GM21528 (cell line): ENCODE results near the gene AJUBA.
A peak's percentile ranks its signal among the peaks of the same experiment; 100 is the strongest.
"Not testable (repeated sequence)": the region's sequence is repeated elsewhere in the genome, so short reads cannot be mapped to it uniquely, and the experiment has no call there.

Experiments used
- ATAC-seq: cut with Tn5 transposase; IDR thresholded peaks from one replicate; pipeline ENCODE4 v1.9.1; 2021; ENCODE audit warnings: mild to moderate bottlenecking, moderate library complexity; ENCODE audit not compliant: unreplicated experiment, low FRiP score

The AJUBA gene

DNA sequence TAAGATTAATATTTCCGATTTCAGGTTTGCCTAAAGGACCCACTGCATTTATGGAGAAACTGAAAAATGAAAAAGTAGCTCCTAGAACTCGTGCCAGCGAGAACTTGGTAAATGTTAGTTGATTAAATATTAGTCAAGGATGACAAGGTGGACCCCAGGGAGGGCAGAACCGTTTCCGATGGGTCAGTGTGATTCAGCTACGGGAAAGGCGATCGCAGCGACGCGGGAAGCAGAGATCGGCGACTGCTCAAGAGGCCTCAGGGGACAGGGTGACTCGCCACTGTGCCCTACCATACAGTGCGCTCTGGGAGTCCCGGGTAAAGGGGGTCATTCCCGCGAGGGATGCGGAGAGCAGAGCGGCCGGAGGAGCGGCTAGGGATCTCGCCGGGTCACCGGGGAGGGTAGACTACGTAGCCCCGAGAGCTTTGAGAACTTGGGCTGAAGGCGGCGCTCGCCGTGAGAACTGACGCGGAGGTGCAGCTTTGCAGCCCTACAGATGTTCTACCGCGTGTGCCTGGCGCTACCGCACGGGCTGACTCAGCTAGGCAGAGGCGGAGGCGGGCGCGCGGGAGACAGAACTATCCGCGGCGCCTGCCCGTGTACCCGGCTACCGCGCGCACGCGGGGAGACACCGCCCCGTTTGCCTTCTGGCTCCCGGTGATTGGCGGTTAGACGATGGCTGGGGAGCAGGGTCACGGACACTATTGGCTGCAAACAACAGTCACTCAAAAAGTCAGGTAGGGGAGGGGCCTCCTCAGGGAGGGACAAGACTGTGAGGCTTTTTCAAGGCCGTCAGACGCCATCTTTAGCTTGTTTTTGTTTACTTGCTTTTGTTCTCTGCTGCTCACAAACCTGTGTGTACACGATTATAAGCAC lies 24.4 kb upstream of the AJUBA start:
- peak; percentile 91 for ATAC-seq

GRCh38 chr14:23006188-23006534 lies 23.8 kb upstream of the AJUBA start:
- ATAC-seq = no peak

DNA sequence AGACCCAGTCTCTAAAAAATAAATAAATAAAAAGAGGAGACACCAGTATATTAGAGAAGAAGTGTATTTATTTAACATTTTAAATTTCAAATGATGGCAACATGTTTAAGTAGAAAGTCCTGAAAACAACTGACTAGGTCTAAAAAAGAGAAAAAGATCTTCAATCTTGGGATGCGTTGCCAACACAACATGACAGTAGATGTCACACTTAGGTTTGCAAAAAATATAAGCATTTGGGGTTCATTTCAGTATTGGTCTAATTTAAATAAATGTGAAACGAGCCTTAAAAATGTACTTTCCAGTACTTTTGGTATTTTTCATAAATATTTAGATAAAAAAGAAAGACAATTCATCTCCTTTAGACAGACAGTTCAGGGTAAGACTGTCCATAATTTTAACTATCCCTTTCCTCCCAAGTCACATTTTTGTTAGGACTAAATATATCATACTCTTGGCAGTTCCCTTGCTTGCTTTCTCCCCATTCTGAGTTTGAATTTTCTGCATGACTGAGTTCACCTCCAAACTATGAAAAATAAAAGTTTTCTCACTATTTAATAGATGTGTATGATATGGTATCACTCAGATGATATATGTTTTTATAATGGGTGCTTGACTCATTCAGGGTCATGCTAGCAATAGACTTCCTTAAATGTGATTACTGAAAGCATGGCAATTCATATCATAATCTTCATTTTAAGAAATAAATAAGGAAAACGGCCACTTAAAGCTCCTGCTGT lies 23.3 kb upstream of the AJUBA start:
- no peak for ATAC-seq

DNA sequence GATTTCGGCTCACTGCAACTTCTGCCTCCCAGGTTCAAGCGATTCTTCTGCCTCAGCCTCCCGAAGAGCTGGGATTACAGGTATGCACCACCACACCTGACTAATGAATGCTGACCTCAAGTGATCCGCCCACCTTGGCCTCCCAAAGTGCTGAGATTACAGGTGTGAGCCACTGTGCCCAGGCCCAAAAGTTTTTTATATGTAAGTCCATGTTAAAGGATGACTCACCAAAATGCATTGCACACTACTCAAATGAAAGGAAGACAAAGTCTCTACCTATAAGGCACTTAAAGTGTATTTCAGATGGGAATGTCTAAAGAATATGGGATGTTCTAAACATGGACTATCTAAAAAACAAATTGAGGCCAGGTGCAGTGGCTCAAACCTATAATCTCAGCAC lies 21.9 kb upstream of the AJUBA start:
- not testable (repeated sequence) for ATAC-seq

DNA sequence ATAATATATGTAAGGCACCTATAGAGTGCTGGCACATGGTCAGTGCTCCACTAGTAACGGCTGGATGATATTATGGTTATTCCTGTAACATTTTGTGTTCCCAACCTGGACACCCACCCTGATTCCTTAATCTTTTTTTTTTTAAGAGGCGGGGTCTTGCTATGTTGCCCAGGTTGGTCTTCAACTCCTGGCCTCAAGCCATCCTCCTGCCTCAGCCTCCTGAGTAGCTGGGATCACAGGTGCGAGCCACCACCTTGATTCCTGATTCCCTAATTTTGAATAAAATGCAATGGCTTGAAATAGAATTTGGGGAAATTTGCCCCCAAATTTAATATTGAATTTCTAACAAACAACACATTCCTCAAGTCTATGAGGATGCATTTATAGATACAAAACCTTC lies 20.2 kb upstream of the AJUBA start:
- ATAC-seq = no peak

- ATAC-seq = no peak
These were observed 18.5 kb upstream of the AJUBA start for GRCh38 chr14:23000860-23001259.

- ATAC-seq = no peak
These were observed 16.1 kb upstream of the AJUBA start for GRCh38 chr14:22998329-22999012.

DNA sequence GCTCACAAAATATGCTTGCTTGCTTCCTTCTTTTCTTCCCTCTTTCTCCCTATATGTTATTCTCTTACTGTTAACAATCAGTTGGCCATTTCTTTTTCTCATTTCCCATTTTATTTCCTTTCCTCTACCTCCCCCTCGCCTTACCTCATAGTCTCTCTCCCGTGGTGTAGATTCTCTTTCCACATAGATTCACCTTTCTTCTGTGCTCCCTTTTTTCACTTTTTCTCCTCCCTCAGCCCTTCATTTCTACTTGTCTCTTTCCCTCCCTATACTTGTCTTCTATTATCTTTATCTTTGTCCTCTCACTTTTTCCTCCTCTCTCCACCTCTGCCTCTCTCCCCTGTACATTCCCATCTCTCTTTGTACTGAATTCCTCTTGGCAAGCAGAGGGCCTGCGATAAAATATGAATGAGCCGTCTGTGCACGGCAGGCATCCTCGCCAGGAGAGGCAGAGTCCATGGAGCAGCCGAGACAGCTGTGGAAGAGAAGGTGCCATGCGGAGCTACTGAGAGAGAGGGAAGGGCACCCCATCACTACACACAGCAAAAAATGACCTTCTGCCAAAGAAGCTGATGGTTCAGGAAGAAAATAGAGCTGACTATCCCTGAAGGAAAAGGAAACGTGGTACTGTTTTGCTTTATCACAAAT lies 15.4 kb upstream of the AJUBA start:
- no peak for ATAC-seq

DNA sequence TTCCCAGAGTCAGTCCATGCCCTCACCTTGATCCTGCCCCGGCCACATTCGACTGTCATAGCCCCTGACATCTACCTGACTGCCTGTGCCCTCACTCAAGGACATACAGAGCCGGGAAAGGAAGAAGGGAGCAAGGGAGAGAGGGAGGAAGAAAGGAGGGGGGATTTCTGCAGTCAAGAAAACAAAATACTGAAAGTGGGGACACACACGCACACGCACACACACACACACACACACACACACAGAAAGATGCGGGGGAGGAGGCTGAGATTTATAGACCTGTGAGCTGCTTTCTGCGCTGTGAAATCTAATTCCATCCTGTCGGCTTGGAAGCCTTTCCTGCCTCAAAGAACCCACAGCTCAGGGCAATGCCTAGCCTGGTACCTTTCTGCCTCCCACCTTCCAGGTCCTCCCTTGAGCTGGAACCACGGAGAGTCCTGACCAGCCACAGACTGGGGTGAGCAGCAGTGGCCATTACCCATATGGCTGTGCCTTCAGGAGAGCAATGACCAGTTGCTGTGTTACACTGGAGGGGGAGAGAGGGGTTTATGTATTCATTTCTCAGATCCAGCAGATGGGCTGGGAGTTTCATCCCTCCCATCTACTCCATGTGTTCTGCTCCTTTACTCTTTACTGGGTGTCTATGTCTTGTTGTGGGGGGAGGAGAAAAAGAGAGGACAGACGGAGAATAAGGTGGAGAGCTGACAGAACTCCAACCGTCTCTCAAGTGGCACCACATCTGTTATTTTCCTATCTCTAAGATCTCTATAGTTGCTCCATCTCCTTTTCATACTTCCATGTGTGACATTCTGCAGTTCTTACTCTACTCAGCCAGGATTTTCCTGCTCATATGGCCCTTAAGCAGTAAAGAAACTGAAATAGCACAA lies 14.7 kb upstream of the AJUBA start:
- ATAC-seq = no peak

DNA sequence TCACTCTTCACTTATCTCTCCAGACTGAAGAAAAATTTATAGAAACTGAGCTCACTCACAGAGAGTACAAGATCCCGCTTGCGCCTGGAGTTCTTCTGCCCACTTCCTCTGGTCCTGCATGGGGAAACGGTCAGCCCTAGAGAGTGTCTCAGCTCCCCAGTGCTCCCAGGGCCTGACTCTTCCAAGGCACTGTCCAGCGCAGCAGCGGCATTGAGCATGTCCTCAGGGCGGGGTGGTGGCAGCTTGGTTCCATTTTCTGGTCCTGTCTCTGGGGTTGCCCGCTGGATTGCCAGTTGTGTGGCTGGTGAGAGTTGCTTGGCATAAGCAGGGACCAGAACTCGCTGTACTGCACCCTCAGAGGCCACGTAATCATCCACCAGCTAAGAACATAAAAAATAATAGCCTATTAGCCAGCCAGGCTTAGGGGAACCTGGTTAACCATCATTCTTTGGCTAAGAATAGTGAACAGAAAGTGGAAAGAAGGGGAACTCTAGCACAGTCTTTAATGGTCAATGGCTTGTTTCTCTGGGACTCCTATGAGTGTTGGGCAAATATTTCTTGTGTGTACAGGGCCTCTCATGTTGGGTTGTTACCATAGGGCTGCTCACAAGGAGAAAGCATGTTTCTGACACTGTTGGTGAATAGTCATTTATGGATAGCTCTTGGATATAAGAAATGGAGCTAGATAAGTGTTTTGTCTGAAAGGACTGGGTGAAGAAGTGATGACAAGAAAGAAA lies 13.7 kb upstream of the AJUBA start:
- ATAC-seq = no peak

GRCh38 chr14:22994762-22995275 lies 12.5 kb upstream of the AJUBA start:
- ATAC-seq = no peak

DNA sequence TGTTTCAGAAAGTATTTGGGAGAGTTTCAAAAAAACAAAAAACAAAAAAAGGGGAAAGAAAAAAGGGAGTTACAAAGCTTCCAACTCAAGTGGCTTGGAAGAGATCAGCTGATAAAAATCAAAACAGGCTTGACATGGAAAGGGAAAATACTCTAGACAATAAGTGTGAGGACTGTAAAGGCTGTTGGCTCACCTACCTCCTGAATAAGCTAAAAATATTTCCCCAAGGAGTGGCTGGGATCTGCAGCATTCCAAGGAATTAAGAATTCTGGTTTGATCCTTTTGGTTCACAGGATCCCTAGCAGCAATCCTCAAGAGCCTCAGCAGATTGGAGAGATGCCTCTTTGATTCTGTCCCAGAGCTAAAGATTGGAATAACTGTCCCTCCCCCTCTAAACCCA lies 11.2 kb upstream of the AJUBA start:
- ATAC-seq = no peak

DNA sequence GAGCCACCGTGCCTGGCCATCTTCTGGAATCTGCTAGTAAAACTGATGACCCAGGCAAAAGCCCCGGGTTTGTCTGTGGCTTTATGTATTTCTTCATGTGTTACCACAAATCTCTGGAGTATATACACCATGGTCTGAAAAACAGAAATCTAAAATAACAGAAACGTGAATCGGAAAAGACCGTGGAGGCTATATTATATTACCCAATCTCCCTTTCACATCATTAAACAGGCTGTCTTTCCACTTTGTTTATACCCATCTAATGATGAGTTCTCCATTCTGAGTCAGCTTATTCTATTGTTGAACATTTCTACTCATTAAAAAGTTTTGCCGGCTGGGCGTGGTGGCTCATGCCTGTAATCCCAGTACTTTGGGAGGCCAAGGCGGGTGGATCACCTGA lies 9.5 kb upstream of the AJUBA start:
- ATAC-seq = no peak

DNA sequence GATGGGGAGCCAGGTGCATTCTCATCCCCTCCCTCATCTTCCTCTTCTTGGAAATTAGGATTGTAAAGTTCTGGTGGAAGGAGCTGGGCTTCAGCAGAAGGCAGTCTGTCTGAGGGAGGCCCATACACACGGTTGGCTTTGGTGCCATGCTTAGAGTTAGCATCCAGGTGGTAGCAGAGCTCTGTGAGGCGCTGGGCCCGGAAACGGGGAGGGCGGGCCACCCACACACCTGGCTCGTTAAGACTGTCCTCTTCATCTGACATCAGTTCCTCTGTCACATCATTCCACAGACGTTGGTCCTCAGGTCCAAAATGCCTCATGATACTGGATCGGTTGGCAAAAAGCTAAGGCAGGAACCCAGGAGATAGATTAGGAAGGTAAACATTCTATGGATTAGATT lies 4.9 kb upstream of the AJUBA start:
- no peak for ATAC-seq

DNA sequence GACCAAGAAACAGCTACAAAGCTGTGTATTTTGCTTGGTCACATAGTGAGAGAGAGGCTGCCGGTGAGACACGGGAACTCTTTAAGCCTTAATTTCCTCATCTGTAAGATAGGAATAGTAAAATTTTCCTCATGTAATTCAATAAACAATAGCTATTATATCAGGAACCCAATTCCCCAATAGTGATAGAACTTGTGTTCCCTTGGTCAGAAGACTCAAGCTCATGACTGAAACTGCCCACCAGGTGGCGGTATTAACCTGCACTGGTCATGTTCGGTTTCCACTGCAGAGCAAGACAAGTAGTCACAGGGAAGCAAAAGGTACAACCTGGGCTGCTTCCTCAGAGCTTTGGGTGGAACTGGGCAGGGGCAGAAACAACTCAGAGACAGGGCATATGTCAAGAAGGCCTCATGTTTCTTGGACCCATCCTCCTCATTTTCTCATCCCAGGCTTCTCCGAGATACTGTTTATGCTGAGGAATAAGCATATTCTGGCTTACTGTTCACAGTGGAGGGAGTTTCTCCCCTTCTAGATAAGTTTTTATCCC lies 4.2 kb upstream of the AJUBA start:
- no peak for ATAC-seq

DNA sequence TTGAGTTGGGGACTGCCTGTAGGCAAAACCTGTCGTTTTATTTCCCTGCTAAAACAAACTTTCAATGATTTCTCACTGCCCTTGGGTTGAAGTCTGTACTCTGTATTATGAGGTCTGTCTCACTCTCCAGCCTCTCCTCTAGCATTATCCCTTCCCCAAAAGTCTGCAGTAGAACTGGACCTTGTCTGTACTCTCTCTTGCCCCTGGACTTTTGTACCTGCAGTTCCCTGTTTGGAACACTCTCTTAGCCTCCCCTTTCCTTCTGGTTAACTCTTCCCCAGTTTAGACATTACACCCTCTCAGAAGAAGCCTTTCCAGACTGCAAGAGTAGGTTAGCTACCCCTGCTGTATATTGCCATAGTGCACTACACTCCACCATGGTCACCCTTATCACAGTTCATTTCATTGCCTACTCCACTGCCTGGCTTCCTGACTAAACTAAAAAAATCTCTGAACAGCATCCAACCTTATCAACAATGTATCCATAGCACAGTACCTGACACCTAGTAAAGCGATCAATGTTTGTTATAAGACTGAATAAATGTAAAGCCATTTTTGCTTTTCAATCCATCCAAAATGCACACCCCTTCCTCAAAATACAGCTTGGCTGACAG lies 3.6 kb upstream of the AJUBA start:
- no peak for ATAC-seq

DNA sequence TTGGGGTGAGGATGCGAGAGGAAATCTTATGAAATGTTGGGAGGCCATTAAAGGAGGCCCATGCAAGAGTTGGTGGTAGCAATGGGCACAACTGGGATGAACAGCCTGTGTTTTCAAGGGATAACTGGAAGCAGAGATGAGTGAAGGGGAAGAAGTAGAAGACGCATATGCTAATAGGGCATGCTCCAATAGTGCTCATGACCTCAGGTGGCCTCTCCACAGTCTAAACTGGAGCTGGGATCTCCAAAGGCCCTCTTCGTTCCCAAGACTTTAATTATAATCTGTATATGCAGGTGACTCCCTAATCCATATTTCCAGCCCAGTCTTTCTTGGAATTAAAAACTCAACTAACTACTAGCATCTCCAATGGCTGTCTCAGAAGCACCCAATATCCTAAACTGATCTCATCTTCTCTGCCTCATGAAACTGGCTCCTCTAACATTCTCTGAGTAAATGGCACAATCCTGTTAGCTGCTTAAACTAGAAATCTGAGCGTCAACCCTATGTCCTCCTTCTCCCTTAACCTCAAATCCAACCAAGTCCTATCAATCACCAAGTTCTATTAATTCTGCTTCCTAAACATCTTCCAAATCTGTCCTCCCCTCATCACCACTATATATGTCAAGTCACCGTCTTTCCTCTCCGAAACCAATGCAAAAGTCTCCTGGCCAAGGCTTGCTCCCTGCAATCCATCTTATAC lies 2.8 kb upstream of the AJUBA start:
- no peak for ATAC-seq
